ENCODE results near the gene FRMPD1.

The FRMPD1 gene

DNA sequence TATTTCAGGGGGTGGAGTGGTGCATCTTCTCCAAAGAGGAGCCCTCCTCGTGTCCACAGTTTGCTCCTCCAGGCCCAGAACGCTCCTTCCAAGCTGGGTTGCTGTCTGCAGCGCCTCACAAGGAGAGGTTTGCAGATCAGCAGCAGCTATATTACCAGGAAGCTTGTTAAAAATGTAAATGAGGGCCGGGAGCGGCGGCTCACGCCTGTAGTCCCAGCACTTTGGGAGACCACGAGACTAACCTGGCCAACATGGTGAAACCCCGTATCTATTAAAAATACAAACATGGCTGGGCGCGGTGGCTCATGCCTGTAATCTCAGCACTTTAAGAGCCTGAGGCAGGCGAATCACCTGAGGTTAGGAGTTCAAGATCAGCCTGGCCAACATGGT lies 25.0 kb upstream of the FRMPD1 start:
- DNase-seq, result no peak

DNA sequence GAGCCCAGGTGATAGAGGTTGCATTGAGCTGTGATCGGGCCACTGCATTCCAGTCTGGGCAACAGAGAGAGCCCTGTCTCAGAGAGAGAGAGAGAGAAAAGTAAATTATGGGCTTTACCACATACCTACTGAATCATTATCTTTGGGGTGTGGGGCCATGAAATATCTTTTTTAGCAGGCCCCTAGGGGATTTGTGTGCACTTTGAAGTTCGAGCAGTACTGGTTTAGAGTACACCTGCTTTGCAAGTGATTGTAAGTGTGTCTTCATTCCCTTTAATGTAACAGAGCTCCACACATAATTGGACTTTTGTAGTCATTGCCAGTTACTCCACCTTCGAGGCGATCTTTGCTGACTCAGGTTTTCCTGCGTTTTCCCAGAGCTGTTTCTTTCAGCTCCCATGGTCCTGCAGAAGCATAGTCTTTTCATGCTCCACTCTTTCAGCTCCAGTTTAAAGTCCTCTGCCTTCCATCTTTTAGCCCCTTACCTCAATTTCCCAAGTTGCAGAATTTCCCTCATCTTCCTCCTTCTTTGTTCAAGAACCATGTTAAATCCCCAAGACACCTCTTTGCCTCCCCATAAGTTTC lies 24.0 kb upstream of the FRMPD1 start:
- no peak for DNase-seq

DNA sequence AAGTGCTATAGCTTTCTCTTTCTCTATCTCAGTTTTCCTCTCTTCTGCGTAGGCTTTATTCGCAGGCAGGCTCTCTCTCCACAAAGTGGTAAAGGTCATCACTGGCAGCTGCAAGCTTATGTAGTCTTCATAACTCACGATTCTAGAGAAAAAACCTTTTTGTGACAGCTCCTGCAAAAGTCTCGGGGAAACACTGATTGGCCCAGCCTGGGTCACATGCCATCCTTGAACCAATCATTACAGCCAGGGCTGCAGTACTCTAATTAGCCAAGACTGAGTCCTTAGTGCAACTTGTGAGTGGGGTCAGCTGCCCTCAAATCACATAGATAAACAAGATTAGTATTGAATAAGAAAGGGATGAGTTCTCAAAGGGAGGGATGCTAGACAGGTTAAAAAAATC lies 18.3 kb upstream of the FRMPD1 start:
- DNase-seq, result no peak

DNA sequence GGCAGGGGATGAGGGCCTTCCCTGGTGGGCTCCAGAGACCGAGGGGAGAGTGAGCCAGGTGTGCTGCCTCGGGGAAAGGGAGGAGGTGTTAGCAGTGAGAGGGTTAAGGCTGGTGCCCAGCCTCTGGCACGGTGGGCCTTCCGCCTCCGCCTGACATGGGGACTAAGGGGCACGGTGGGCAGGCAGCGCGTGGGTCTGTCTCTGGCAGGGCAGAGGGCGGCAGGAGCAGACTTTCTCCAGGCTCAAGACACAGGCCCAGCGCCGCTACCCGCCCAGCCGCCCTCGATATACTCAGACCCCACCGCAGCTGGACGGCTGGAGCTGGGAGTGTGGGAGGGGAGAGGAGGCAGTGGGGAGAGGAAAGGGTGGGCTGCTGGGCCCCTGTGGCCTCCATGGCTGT lies 14.9 kb upstream of the FRMPD1 start:
- DNase-seq, result no peak

DNA sequence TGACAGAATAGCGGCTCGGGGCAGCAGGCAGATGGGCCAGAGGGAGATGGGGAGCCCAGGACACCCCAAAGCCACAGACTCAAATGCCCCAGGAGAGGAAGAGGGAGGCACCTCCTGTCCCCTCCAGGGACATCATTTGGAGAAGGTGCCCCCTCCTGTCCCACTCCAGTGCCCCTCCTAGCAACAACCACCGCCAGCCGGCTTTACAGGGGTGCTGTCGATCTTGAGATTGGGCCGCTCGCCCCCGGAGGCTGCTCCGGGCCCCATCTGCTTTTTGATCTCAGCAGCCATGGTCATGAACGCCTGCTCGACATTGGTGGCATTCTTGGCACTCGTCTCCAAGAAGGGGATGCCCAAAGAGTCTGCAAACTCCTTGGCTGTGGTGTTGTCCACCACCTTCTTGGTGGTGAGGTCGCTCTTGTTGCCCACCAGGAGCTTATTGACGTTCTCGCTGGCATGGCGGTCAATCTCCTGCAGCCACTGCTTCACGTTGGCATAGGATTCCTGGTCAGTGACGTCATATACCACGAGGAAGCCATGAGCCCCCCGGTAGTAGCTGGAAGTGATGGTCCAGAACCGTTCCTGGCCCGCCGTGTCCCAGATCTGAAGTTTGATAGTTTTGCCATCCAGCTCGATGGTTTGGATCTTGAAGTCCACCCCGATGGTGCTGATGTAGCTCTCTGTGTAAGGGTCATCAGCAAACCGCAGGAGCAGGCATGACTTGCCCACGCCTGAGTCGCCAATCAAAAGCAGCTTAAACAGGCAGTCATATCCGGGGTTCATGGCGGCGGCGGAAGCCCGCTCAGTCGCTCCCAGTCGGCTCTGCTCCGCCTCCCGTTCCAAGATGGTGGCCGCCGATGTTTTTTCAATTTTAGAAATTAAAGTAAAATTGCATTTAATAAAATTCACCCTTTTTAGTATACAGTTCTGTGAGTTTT lies 14.0 kb upstream of the FRMPD1 start:
- DNase-seq, result no peak

DNA sequence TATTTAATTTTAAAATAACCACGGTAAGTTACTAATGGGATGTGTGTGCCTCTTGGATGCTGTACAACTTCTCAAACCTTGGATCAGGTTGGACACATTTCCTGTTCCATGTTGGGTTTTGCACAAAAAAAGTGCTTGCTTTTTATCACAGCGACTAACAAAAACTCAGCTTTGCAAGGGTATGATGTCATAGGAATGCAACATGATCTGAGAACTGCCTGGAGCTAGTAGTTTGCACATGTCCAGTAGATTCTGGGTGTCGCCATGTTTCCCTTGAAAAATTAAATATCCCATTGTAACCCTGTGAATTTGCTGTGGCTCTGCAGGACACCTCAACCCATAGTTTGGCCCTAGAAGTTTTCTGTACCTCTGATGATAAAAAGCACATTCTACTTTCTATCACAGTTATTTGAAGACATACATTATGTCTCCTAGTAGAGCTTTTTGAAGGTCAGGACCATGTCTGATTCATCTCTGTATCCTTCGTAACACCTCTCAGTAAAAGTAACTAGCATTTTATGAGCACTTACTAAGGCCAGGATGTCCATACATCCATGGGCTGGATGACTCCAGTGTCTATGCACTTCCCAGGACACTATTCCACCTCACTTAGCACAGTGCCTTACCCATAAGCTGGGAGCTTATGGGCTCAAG lies 11.5 kb upstream of the FRMPD1 start:
- no peak for DNase-seq

DNA sequence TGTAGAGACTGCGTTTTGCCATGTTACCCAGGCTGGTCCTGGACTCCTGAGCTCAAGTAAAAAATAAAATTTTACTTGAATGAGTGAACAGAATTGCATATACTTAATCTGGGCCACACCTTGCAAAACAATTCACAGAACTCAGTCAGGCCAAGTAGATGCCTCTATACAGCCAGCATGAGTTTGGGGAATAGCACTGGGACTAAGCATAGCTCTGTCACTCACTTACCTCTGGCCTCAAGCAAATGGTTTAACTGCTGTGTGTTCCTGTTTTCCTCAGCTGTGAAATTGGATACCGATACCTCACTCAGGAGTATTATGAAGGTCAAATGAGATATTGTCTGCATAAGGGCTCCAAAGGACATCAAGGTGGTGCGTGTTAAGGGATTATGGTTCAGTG lies 10.9 kb upstream of the FRMPD1 start:
- DNase-seq, result no peak

DNA sequence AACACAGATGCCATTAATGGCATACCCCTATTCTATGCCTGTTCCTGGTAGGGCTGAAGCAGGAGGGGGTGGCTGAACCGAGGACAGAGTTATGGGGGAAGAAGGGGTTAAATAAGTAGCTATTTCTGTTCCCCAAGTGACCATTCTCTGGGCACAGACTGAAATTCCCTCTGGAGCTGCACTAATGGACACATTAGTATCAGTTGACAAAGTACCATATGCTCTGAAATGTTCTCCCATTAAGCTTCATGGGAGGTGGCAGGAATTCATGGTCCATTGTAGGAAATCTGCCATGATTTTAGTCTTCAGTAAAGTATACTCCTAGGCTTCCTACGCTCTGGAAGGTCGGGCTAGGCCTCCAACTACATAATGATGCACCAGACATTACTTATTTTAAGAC lies 10.5 kb upstream of the FRMPD1 start:
- no peak for DNase-seq

DNA sequence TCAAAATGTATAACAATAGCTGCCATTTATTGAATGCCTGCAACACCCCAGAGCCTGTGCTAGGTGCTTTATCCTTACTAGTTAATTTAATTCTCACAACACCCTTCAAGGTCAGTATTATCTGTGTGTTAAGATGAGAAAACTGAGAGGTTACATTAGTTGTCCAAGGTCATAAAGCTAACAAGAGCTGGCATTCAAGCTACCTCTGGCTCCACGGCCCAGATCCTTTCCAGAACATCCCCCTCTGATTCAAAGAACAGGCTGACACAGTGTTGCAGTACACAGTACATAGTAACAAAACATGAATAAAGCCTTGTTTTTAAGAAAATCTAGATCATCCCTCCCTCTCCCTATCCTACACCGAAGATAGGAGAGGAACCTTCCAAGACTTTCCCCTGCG lies 9.4 kb upstream of the FRMPD1 start:
- no peak for DNase-seq

DNA sequence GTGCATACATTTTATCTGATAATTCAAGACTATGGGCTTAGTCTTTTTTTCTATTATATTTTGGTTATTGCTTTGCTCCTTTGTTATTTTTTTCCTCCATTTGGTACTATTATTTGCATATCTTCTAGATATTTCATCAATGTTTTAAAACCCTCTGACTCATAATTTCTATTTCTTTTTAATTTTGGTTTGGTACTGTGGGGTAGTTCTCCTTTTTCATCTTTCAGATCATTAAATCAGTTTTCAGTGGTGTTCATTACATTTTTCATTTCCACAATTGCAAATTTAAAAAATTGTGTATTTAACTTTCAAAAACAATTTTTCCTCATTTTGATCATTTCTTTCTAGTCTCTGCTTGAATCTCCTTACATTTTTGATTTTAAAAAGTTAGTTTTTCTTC lies 7.5 kb upstream of the FRMPD1 start:
- no peak for DNase-seq

DNA sequence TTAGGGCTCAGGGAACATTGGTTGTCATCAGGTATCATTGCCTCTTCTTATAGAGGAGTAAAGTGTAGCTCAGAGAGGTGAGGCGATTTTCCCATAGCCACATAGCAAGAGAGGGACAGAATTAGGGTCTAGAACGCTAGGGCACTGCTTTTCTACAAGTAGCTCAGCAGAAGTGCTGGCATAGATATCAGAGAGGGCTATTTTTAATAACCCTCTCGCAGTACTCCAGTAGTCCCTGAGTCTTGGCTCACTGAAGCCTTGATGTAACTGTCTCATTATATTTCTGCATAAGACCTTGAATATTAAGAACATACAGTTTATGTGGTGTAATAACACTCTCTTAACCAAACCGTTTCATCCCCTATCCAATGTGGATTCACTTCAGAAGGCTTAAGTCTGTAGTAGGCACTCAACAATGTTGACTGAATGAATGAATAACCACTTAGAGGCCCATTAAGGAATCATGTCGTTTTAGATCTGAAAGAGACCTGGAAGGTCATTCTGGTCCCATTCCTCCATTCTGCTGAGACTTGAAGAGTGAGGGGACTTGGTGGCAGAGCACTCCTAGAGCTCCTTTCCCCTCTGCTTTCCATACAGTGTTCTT lies 4.7 kb upstream of the FRMPD1 start:
- DNase-seq, result no peak

DNA sequence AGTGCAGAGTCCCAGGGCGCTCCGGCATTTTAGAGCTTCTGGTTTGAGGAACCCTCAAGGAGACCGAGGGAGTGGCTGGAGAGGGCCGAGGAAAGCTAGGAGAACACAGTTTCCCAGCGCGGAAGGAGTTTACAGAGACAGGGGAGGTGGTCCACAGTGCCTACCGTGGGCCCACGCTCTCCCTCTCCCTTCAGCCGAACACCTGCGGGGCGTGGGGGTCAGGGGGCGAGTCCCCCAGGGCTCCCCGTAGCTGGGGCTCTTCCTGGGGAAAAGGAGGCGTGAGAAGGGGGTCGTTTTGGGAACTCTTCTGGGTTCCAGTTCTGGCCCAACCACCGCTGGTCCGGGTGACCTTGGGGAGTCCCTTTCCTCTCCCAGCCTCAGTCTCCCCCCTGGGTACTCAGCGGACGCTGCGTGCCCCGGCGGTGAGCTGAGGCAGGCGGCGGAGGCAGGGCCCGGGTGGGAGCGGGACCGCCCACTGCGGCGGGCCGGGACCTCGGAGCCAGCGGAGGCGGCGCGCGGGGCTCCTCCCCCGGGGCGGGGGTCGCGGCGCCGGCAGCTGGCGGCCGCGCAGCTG lies 368 bp upstream of the FRMPD1 start:
- peak in 3 of 58 donors; percentile 42 to 51 (median 43) for DNase-seq

DNA sequence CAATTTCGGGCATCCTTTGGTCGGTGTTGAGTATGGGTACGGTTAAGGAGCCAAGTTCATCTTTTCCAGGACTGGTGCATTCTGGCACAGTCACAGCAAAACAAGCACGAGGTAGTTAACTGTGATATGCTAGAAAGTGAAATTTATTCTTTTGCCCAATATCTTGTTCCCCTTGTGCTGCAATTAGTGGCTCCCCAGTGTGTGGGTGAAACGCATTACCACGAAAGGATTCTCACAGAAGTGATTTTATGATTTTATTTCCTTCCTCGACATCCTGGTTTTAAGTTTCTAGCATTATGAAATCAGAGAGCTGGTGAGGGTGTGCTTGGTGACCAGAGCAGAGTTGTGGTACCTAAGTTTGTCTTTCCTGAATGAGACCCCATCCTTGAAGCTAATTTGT lies 1.5 kb downstream of the FRMPD1 start:
- DNase-seq, result no peak

DNA sequence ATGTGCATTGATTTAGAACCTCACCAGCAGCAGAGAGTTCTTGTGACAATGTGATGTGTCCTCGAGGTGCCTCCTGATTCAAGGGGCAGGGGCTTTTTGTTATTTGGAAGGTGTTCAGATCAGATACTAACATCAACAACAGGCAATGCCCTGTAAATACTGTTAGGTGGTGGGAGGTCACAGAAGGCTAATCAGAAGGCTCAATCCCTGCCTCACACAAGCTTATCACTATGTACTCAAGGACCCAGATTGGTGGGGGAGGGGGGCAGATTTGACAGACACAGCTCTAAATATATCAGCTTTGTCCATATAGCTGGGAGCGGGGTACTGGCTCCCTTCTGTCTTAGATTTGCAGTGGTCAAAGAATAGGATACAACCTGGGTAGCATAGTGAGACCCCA lies 2.6 kb downstream of the FRMPD1 start:
- no peak for DNase-seq

DNA sequence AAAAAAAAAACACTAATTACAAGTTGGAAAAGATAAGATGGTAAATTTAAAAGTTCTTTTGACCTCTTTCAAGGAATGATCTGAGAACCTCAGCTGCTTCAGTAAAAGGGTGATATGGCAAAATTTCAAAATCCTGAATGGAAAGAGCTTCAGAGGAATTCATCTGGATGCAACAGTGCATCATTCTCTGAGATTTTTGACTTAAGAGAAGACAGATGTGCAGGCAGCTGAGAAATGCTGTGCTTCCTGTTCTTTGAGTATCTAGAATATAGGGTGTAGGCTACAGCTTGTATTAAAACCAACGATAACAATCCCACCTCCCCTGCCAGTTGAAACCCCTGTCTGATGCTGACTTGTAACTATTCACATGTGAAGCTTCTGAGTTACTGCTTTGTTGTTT lies 6.2 kb downstream of the FRMPD1 start:
- no peak for DNase-seq

DNA sequence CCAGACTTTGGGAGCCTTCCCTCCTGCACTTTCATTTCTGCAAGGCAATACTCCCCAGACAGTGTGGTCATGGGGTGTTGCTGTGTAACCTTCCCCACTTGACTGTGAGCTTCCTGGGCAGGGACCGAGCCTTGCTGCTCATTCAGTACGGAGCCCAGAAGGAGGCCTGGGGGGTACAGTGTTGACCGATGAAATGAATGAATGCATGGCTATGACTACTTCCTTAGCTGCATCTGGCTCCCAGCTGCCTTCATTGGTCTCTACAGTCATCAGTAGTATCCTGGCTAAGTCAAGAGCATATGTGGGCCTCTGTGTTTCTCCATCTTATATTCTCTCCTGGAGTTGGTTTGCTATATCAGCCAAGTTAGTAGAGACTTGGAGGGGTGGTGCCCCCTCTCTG lies 9.9 kb downstream of the FRMPD1 start:
- no peak for DNase-seq

DNA sequence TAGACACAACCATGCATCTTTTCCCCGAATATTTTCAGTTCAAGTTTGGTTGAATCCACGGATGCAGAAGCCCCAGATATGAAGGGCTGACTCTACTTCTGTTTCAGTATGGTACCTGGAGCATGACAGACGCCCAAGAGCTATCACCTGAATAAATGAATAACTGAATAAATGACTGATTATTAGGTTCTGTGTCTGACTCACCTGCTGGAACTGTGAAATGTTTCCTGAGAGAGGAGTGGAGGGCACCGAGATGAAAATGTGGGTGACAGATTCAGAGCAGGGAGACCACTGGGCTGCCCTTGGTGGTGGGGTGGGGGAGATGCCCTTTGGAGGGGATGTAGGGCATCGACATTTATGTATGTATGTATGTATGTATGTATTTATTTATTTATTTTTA lies 13.2 kb downstream of the FRMPD1 start:
- DNase-seq, result no peak

DNA sequence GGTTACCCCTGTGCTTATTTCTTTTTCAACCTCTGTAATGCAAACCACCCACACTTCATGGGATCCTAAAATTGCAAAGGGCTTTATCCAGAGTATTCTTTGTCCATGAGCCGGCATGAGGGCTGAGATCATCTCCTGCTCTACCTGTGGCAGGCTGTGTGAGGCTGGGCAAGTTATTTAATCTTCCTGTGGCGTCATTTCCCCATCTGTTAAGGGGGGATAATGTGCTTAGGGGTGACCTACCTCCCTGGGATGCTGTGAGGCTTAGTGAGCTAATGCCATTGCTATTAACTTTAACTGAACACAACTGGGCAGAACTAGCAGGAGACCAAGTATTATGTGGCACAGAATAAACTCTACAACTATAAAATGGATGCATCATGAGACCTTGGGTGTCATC lies 17.0 kb downstream of the FRMPD1 start:
- DNase-seq, result no peak

DNA sequence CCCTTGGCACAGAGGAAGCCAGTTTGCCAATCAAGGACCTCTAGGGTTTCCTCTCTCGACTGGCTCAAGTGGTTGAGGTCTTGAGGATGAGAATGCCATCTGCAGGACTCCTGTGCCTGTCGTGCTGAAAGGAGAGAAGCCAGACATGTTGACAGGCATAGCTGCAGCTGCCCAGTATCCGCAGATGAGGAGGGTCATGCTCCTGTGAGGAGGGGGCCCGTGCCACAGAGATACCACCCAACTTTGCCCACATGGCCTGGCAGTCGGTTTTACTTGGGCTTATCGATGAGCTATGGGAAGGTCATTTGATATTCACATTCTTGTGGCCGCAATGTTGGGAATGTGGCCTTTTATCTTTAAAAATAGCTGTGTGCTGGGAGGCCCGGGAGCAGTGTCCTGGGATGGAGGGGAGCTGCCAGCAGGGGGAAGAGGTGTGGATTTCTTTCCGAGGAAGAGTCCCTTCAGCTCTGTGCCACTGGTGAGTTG lies 17.4 kb downstream of the FRMPD1 start:
- DNase-seq, result no peak

DNA sequence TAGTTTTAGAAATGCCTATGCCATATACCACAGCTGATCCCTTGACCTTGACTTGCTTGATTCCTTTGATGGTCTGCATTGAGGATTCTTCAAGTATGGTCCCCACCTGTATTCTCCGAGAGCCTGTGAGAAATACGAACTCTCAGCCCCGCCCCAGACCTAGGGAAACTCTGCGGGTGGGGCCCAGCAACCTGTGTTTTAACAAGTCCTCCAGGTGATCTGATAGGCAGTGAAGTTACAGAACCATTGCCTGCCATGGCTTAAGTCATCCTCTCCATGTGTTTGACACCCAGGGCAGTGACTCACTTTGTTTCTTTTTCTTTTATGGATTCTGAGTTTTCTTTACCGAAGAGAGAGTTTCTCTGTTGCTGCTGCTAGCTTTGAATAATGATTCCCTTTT lies 18.5 kb downstream of the FRMPD1 start:
- DNase-seq, result no peak

DNA sequence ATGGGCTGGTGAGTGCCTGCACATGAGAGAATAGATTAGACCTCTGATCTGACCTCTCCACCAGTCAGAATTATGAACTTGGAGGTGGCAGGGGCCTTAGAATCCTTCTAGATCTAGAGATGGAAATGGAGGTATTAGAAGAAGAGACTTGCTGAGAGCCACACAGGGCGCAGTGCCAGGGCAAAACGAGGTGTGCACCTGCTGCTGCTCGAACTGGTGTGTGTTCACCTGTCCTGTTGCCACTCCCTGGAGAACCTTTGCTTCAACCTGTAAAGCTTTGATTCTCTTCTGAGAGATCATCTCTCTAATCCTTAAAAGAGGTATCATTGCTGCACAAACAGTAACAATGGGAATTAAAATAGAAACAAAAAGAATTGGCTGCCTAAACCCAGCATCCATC lies 24.9 kb downstream of the FRMPD1 start:
- no peak for DNase-seq

DNA sequence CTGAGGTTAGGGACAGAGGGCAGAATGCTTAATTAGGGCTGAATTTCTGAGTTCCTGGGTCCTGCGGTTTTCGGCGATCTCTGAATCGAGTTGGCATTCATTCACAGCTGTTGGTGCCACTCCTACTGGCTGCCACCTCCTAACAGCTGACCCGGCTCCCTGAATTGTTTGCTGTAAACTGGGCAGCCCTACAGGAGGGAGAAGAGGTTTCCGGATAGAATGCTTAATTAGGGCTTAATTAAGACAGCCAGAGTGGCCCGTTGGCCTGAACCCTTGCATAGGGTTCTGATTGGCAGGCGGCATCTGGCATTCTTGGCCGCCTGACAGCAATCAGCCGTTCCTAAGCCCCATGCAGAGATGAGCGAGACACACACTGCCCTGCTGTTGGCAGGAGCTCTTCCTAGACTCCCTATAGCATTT lies 25.7 kb downstream of the FRMPD1 start:
- peak in 54 of 58 donors; percentile 8 to 85 (median 59) for DNase-seq

All from anterior cingulate cortex (tissue), 58 donors.